NCI-H2196 treated with DMSO at 0.1 percent for 48 hours (cell line): ENCODE results near the gene TSACC.
A peak's percentile ranks its signal among the peaks of the same experiment; 100 is the strongest.
"Not testable (repeated sequence)": the region's sequence is repeated elsewhere in the genome, so short reads cannot be mapped to it uniquely, and the experiment has no call there.

Experiments used
- DNase-seq: peaks from one replicate; lab custom pipeline; 2025; ENCODE audit not compliant: unreplicated experiment; lab: John Stamatoyannopoulos, UW

The TSACC gene

GRCh38 chr1:156338180-156338976 lies at the start of gene TSACC, which contains the start of gene CCT3:
Gene TSACC (plus strand): TSS chr1:156338526. CDS start chr1:156339758, 1,232 bp downstream.
Gene CCT3 (minus strand): TSS chr1:156338292. CDS start chr1:156338184, 108 bp downstream.
- peak; percentile 99 for DNase-seq

GRCh38 chr1:156289857-156290256 lies 48.5 kb upstream of the TSACC start:
- DNase-seq: no peak

- peak; percentile 38 for DNase-seq
Observed at GRCh38 chr1:156291226-156292061, 46.9 kb upstream of the TSACC start.

- no peak for DNase-seq
Observed at GRCh38 chr1:156293098-156293434, 45.3 kb upstream of the TSACC start.

GRCh38 chr1:156293895-156294294 lies 44.4 kb upstream of the TSACC start:
- no peak for DNase-seq

- DNase-seq: peak; percentile 11
Observed at GRCh38 chr1:156295391-156295947, 42.9 kb upstream of the TSACC start, which contains the start of gene GLMP. Gene GLMP (minus strand): TSS chr1:156295679. CDS start chr1:156295645, 34 bp downstream.

- no peak for DNase-seq
Observed at GRCh38 chr1:156298852-156299357, 39.4 kb upstream of the TSACC start, which contains the start of gene VHLL. Gene VHLL (minus strand): TSS chr1:156299307. CDS start chr1:156299189, 118 bp downstream.

- DNase-seq: no peak
Observed at GRCh38 chr1:156303241-156303640, 35.1 kb upstream of the TSACC start.

GRCh38 chr1:156305215-156305614 lies 33.1 kb upstream of the TSACC start:
- no peak for DNase-seq

- no peak for DNase-seq
Observed at GRCh38 chr1:156308078-156308477, 30.2 kb upstream of the TSACC start.

GRCh38 chr1:156310962-156311361 lies 27.4 kb upstream of the TSACC start:
- no peak for DNase-seq

- DNase-seq: no peak
Observed at GRCh38 chr1:156316909-156317308, 21.4 kb upstream of the TSACC start.

GRCh38 chr1:156319664-156320063 lies 18.7 kb upstream of the TSACC start:
- peak; percentile 17 for DNase-seq

- no peak for DNase-seq
Observed at GRCh38 chr1:156320560-156320959, 17.8 kb upstream of the TSACC start.

GRCh38 chr1:156323179-156323578 lies 15.1 kb upstream of the TSACC start:
- DNase-seq: not testable (repeated sequence)

- DNase-seq: no peak
Observed at GRCh38 chr1:156336242-156336641, 2.1 kb upstream of the TSACC start.

- DNase-seq: no peak
Observed at GRCh38 chr1:156337052-156337887, 1.1 kb upstream of the TSACC start.

- no peak for DNase-seq
Observed at GRCh38 chr1:156337888-156338179, 492 bp upstream of the TSACC start.

GRCh38 chr1:156342166-156342955 lies 4.0 kb downstream of the TSACC start:
- no peak for DNase-seq

- no peak for DNase-seq
Observed at GRCh38 chr1:156344409-156344808, 6.1 kb downstream of the TSACC start.
